HepG2 (cell line): ENCODE results near the gene ATP9B. TPM values are rescaled to one million over a fixed set of nuclear protein-coding genes. Genes with fewer than 3 reads are reported as not detected.

Source experiments
- ARHGAP35 ChIP-seq: sonication (generic); formaldehyde crosslinking; IDR thresholded peaks from 2 replicates; pipeline ENCODE4 v1.9.0; 2022; ENCODE audit warnings: mild to moderate bottlenecking, inconsistent platforms, moderate library complexity, missing genetic modification reagents, borderline replicate concordance
- IKZF1 ChIP-seq: fragments of 450-650 bp; IDR thresholded peaks from 2 replicates; pipeline ENCODE4 v1.7.1; 2016
- JUN ChIP-seq: sonication (generic); formaldehyde crosslinking; IDR thresholded peaks from 2 replicates; pipeline ENCODE4 v1.4.0; 2020; ENCODE audit warnings: mild to moderate bottlenecking, missing genetic modification reagents
- MED13 ChIP-seq: sonication (generic); formaldehyde crosslinking; IDR thresholded peaks from 2 replicates; pipeline ENCODE4 v1.5.0; 2020; ENCODE audit warnings: missing genetic modification reagents
- MIER3 ChIP-seq: IDR thresholded peaks from 2 replicates; pipeline ENCODE4 v1.6.1; 2016; ENCODE audit warnings: missing compliant biosample characterization, borderline replicate concordance
- NFKBIZ ChIP-seq: IDR thresholded peaks from 2 replicates; pipeline ENCODE4 v1.6.1; 2018; ENCODE audit warnings: missing genetic modification reagents, missing compliant biosample characterization
- NFRKB ChIP-seq: fragments of 450-650 bp; IDR thresholded peaks from 2 replicates; pipeline ENCODE4 v1.6.1; 2017
- PHB2 ChIP-seq: fragments of 450-650 bp; IDR thresholded peaks from 2 replicates; pipeline ENCODE4 v1.6.1; 2018; ENCODE audit not compliant: partially characterized antibody
- SP4 ChIP-seq: sonication (generic); formaldehyde crosslinking; IDR thresholded peaks from 2 replicates; pipeline ENCODE4 v1.8.1; 2023; ENCODE audit warnings: mild to moderate bottlenecking, missing genetic modification reagents
- TAF1 ChIP-seq: sonication (generic); formaldehyde crosslinking; IDR thresholded peaks from 2 replicates; pipeline ENCODE4 v1.4.0; 2020; ENCODE audit warnings: missing genetic modification reagents
- ZNF235 ChIP-seq: sonication (generic); formaldehyde crosslinking; IDR thresholded peaks from 2 replicates; pipeline ENCODE4 v1.8.1; 2023; ENCODE audit warnings: mild to moderate bottlenecking, missing genetic modification reagents, borderline replicate concordance
- ZNF367 ChIP-seq: sonication (generic); formaldehyde crosslinking; IDR thresholded peaks from 2 replicates; pipeline ENCODE4 v1.4.0; 2020; ENCODE audit warnings: missing genetic modification reagents, borderline replicate concordance
- ZNF572 ChIP-seq: sonication (generic); formaldehyde crosslinking; IDR thresholded peaks from 2 replicates; pipeline ENCODE4 v1.5.1; 2020; ENCODE audit warnings: mild to moderate bottlenecking, missing genetic modification reagents
- ZNF83 ChIP-seq: sonication (generic); formaldehyde crosslinking; IDR thresholded peaks from 2 replicates; pipeline ENCODE4 v1.4.0; 2020; ENCODE audit warnings: missing genetic modification reagents, mild to moderate bottlenecking, borderline replicate concordance
- ZNF839 ChIP-seq: sonication (generic); formaldehyde crosslinking; IDR thresholded peaks from 2 replicates; pipeline ENCODE4 v1.4.0; 2020; ENCODE audit warnings: missing genetic modification reagents, mild to moderate bottlenecking, borderline replicate concordance
- ZSCAN25 ChIP-seq: sonication (generic); formaldehyde crosslinking; IDR thresholded peaks from 2 replicates; pipeline ENCODE4 v1.8.0; 2022; ENCODE audit warnings: mild to moderate bottlenecking, missing genetic modification reagents
- polyA plus RNA-seq, 8 experiments: library from polyadenylated mRNA; depleted of rRNA in 3 of 8; stranded (reverse) in 7 of 8; unstranded in 1 of 8; fragments of >200 nt; fragmentation: Illumina TruSeq in 4 of 8; extraction: Trizol in 4 of 8; gene quantifications; 2 replicates each; pipeline versions ENCODE4 v1.2.1 to v1.2.3, GENCODE V29; 2011 to 2016; ENCODE audit warnings: low read depth in 4 of 8, missing spikeins in 1 of 8, mixed read lengths in 1 of 8; ENCODE audit not compliant: insufficient read depth in 1 of 8
- total RNA-seq, 5 experiments: library from RNA; depleted of rRNA; stranded (reverse); fragments of >200 nt; fragmentation: Illumina TruSeq; extraction: Trizol; gene quantifications; 2 replicates each; pipeline ENCODE4 v1.2.3, GENCODE V29; 2016; ENCODE audit warnings: low read depth in 1 of 5
- TF ChIP-seq, protein P1 (sequence below): sonication (generic); formaldehyde crosslinking; conservative IDR thresholded peaks from 2 replicates; pipeline ENCODE4 v1.8.0; 2022; ENCODE audit warnings: low read depth, missing genetic modification reagents
- TF ChIP-seq, protein P2 (sequence below): IDR thresholded peaks from 2 replicates; pipeline ENCODE4 v1.6.1; 2012; ENCODE audit warnings: low read length, improper control_type of control experiment
- TF ChIP-seq, protein P3 (sequence below): IDR thresholded peaks from 2 replicates; pipeline ENCODE4 v1.6.1; 2016
- TF ChIP-seq, protein P4 (sequence below): sonication (generic); formaldehyde crosslinking; IDR thresholded peaks from 2 replicates; pipeline ENCODE4 v1.4.0; 2020; ENCODE audit warnings: missing genetic modification reagents

Gene ATP9B
- total and polyA plus RNA-seq, 2 of the 13 experiments (the other 11 are each of a cell fraction or from before 2014, with no cell fraction given) = 10.8 to 11.3 TPM

DNA sequence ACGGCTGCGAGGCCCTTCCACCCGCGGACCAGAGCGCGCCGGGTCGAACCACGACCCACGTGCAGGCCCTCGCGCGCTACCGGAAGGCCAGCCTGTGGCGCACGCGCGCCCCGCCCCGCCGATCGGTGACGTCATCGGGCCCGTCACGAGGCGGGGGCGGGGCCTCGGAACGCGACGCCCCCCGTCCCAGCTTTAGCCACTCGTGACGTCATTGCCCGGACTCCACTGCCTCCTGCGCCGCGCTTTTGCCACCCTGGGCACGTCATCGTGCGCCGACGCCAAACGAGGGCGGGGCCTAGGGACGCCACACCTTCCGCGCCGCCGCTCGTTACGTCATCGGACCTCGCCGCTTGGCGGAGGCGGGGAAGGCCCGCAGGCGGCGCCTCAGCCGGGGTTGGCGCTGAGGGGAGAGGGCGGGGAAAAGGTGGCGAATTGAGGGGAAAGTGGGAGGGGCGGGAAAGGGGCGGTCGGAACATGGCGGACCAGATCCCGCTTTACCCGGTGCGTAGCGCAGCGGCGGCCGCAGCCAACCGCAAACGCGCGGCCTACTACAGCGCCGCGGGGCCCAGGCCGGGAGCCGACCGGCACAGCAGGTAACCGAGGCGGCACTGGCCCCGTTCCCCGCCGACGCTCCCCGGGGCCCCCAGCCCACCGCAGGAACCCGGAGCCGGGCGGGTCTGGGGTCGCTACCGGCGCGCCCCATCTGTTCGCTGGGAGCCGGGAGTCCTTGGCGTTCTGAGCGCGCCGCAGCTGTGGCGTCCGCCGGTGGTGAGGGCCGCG lies at the start of gene ATP9B (continued):
- TF ChIP-seq ZNF367 (no peak), SP4 (peak; percentile 99), NFRKB (no peak; the same call in 1 of the 2 replicates), ZNF839 (CRISPR knock-in tag) (no peak), JUN (CRISPR knock-in tag) (peak; percentile 57; the same call in 1 of the 2 replicates), TAF1 (CRISPR knock-in tag) (peak; percentile 87), IKZF1 (no peak), PHB2 (no peak), MED13 (CRISPR knock-in tag) (no peak), ARHGAP35 (peak; percentile 37; the same call in 1 of the 2 replicates), NFKBIZ (CRISPR knock-in tag) (no peak), ZSCAN25 (CRISPR knock-in tag) (peak; percentile 82), ZNF235 (no peak), MIER3 (CRISPR knock-in tag) (no peak), ZNF572 (CRISPR knock-in tag) (no peak), ZNF83 (no peak)
- TF ChIP-seq, protein P1, sequence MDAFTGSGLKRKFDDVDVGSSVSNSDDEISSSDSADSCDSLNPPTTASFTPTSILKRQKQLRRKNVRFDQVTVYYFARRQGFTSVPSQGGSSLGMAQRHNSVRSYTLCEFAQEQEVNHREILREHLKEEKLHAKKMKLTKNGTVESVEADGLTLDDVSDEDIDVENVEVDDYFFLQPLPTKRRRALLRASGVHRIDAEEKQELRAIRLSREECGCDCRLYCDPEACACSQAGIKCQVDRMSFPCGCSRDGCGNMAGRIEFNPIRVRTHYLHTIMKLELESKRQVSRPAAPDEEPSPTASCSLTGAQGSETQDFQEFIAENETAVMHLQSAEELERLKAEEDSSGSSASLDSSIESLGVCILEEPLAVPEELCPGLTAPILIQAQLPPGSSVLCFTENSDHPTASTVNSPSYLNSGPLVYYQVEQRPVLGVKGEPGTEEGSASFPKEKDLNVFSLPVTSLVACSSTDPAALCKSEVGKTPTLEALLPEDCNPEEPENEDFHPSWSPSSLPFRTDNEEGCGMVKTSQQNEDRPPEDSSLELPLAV (CRISPR knock-in tag) = no peak
- TF ChIP-seq, protein P2, sequence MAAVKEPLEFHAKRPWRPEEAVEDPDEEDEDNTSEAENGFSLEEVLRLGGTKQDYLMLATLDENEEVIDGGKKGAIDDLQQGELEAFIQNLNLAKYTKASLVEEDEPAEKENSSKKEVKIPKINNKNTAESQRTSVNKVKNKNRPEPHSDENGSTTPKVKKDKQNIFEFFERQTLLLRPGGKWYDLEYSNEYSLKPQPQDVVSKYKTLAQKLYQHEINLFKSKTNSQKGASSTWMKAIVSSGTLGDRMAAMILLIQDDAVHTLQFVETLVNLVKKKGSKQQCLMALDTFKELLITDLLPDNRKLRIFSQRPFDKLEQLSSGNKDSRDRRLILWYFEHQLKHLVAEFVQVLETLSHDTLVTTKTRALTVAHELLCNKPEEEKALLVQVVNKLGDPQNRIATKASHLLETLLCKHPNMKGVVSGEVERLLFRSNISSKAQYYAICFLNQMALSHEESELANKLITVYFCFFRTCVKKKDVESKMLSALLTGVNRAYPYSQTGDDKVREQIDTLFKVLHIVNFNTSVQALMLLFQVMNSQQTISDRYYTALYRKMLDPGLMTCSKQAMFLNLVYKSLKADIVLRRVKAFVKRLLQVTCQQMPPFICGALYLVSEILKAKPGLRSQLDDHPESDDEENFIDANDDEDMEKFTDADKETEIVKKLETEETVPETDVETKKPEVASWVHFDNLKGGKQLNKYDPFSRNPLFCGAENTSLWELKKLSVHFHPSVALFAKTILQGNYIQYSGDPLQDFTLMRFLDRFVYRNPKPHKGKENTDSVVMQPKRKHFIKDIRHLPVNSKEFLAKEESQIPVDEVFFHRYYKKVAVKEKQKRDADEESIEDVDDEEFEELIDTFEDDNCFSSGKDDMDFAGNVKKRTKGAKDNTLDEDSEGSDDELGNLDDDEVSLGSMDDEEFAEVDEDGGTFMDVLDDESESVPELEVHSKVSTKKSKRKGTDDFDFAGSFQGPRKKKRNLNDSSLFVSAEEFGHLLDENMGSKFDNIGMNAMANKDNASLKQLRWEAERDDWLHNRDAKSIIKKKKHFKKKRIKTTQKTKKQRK = no peak
- TF ChIP-seq, protein P3, sequence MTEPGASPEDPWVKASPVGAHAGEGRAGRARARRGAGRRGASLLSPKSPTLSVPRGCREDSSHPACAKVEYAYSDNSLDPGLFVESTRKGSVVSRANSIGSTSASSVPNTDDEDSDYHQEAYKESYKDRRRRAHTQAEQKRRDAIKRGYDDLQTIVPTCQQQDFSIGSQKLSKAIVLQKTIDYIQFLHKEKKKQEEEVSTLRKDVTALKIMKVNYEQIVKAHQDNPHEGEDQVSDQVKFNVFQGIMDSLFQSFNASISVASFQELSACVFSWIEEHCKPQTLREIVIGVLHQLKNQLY (CRISPR knock-in tag) = no peak
- TF ChIP-seq, protein P4, sequence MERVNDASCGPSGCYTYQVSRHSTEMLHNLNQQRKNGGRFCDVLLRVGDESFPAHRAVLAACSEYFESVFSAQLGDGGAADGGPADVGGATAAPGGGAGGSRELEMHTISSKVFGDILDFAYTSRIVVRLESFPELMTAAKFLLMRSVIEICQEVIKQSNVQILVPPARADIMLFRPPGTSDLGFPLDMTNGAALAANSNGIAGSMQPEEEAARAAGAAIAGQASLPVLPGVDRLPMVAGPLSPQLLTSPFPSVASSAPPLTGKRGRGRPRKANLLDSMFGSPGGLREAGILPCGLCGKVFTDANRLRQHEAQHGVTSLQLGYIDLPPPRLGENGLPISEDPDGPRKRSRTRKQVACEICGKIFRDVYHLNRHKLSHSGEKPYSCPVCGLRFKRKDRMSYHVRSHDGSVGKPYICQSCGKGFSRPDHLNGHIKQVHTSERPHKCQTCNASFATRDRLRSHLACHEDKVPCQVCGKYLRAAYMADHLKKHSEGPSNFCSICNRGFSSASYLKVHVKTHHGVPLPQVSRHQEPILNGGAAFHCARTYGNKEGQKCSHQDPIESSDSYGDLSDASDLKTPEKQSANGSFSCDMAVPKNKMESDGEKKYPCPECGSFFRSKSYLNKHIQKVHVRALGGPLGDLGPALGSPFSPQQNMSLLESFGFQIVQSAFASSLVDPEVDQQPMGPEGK (CRISPR knock-in tag) = peak; percentile 46; the same call in 1 of the 2 replicates
